GM12891 (cell line): ENCODE results near the gene OR4D1.

ENCODE experiments used
- POLR2A ChIP-seq: IDR thresholded peaks from 2 replicates; pipeline ENCODE4 v1.6.1; 2011; ENCODE audit warnings: low read depth, low read length, control low read depth
- POLR2AphosphoS5 ChIP-seq: IDR thresholded peaks from 2 replicates; pipeline ENCODE4 v1.6.1; 2011; ENCODE audit warnings: low read depth, low read length, control low read depth
- SPI1 ChIP-seq: IDR thresholded peaks from 2 replicates; pipeline ENCODE4 v1.6.1; 2011; ENCODE audit warnings: low read depth, low read length, control low read depth
- TAF1 ChIP-seq: IDR thresholded peaks from 2 replicates; pipeline ENCODE4 v1.6.1; 2011; ENCODE audit warnings: low read depth, low read length, control low read depth

- no peak for TF ChIP-seq POLR2A
- TF ChIP-seq POLR2AphosphoS5 = no peak
- no peak for TF ChIP-seq TAF1
- TF ChIP-seq SPI1 = no peak
Observed at GRCh38 chr17:58183514-58183913, 35.3 kb downstream of the OR4D1 start.
